ENCODE results near the gene CDC42BPB.

- TF ChIP-seq CTCF (IDR thresholded peaks at IDR 0.05; ENCODE audit: low read length), result no peak
- TF ChIP-seq EZH2phosphoT487 (IDR thresholded peaks at IDR 0.05; ENCODE audit: low read length), result no peak
These were observed 109.8 kb downstream of the CDC42BPB start for GRCh38 chr14:102947321-102948103.
